ENCODE results near the gene NSG1. TPM values are rescaled to one million over a fixed set of nuclear protein-coding genes. Genes with fewer than 3 reads are reported as not detected.

The NSG1 gene
- total and polyA plus RNA-seq, 2 of the 4 experiments (the other 2 are of a cell fraction), result 0.72 to 1.6 TPM

- Histone ChIP-seq H3K79me1 (ENCODE audit: low read depth in 1 of 2, low read length in 2 of 2) (peaks cover 23 to 34% of the 10 kb centered on the region in 2 experiments), H2AK5ac (ENCODE audit: low read depth, low read length) (no peak overlapping the region), H4K20me1 (ENCODE audit: insufficient read depth, low read length) (no peaks in the 10 kb centered on the region), H2BK5ac (ENCODE audit: low read depth, low read length, poor library complexity, severe bottlenecking) (no peak overlapping the region), H2AK9ac (replicated peaks; ENCODE audit: low read depth, low read length, poor library complexity) (no peak overlapping the region), H2BK20ac (ENCODE audit: low read depth, low read length) (no peak overlapping the region), H3K27ac (ENCODE audit: insufficient read depth, low read length) (no peak overlapping the region), H2BK120ac (ENCODE audit: low read depth, low read length) (no peak overlapping the region), H3K27me3 (ENCODE audit: control insufficient read depth, insufficient read depth, low read length) (no peaks in the 10 kb centered on the region), H3K23ac (ENCODE audit: low read depth, low read length) (no peak overlapping the region), H2BK15ac (ENCODE audit: low read depth, low read length) (no peak overlapping the region), H3K18ac (ENCODE audit: low read depth, low read length) (no peak overlapping the region), H4K5ac (ENCODE audit: low read depth, low read length) (no peak overlapping the region), H3K56ac (ENCODE audit: extremely low read depth, insufficient read depth, low read length) (no peak overlapping the region), H4K91ac (ENCODE audit: insufficient read depth, low read depth, low read length) (no peak overlapping the region), H3K4me1 (ENCODE audit: control insufficient read depth, insufficient read depth, low read length) (peaks cover 11% of the 10 kb centered on the region), H3K4ac (ENCODE audit: low read depth, low read length) (no peak overlapping the region), H3K9ac (ENCODE audit: low read depth, low read length) (no peak overlapping the region), H3K9me3 (ENCODE audit: control insufficient read depth, insufficient read depth, low read length) (no peaks in the 10 kb centered on the region), H4K8ac (ENCODE audit: low read depth in 2 of 2, low read length in 2 of 2) (no peak overlapping the region), H3K36me3 (ENCODE audit: control insufficient read depth, insufficient read depth, low read length) (peaks cover 17% of the 10 kb centered on the region), H3K4me3 (ENCODE audit: insufficient read depth, low read depth, low read length) (no peak overlapping the region), H3K14ac (replicated peaks; ENCODE audit: low read depth, low read length) (no peak overlapping the region), H3K9me1 (ENCODE audit: insufficient read depth, low read length) (peaks cover 20% of the 10 kb centered on the region), H3K4me2 (ENCODE audit: low read depth, low read length) (no peak overlapping the region), H2AFZ (replicated peaks; ENCODE audit: low read length, poor library complexity) (no peak overlapping the region)
- TF ChIP-seq ELK1 (IDR thresholded peaks at IDR 0.05; ENCODE audit: borderline replicate concordance, low read depth, low read length), result no peak
- no peak for TF ChIP-seq MAZ (IDR thresholded peaks at IDR 0.05; ENCODE audit: borderline replicate concordance, low read depth, low read length)
- TF ChIP-seq, protein P1, sequence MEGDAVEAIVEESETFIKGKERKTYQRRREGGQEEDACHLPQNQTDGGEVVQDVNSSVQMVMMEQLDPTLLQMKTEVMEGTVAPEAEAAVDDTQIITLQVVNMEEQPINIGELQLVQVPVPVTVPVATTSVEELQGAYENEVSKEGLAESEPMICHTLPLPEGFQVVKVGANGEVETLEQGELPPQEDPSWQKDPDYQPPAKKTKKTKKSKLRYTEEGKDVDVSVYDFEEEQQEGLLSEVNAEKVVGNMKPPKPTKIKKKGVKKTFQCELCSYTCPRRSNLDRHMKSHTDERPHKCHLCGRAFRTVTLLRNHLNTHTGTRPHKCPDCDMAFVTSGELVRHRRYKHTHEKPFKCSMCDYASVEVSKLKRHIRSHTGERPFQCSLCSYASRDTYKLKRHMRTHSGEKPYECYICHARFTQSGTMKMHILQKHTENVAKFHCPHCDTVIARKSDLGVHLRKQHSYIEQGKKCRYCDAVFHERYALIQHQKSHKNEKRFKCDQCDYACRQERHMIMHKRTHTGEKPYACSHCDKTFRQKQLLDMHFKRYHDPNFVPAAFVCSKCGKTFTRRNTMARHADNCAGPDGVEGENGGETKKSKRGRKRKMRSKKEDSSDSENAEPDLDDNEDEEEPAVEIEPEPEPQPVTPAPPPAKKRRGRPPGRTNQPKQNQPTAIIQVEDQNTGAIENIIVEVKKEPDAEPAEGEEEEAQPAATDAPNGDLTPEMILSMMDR (conservative IDR thresholded peaks at IDR 0.05; ENCODE audit: low read depth, low read length), result no peak
- no peak for TF ChIP-seq CHD1 (IDR thresholded peaks at IDR 0.05; ENCODE audit: low read depth, low read length)
- no peak for TF ChIP-seq MXI1 (IDR thresholded peaks at IDR 0.05; ENCODE audit: borderline replicate concordance, low read depth, low read length)
- TF ChIP-seq MAFK (IDR thresholded peaks at IDR 0.05; ENCODE audit: low read depth, low read length), result no peak
- no peak for TF ChIP-seq FOS (IDR thresholded peaks at IDR 0.05; ENCODE audit: low read depth, low read length)
- no peak for TF ChIP-seq NFE2L2 (IDR thresholded peaks at IDR 0.05; ENCODE audit: low read depth, low read length)
- no peak for TF ChIP-seq RAD21 (IDR thresholded peaks at IDR 0.05; ENCODE audit: low read length)
- no peak for TF ChIP-seq POLR2A (IDR thresholded peaks at IDR 0.05; ENCODE audit: low read depth, low read length)
- TF ChIP-seq RCOR1 (IDR thresholded peaks at IDR 0.05; ENCODE audit: insufficient replicate concordance, low read length), result no peak
- TF ChIP-seq RFX5 (IDR thresholded peaks at IDR 0.05; ENCODE audit: low read depth, low read length), result no peak
- no peak for TF ChIP-seq BHLHE40 (IDR thresholded peaks at IDR 0.05; ENCODE audit: low read depth, low read length)
- CTCF ChIA-PET, result no interaction called here
- ATAC-seq (ENCODE audit: low read depth) (no peak), DNase-seq (no peak)
- BruUV-seq (replicated peaks), result no TSS peak
- intact Hi-C loops (cut with micrococcal nuclease) (no loop called here), dilution Hi-C loops (cut with HindIII; ENCODE audit: low sequenced_read_pairs, unreplicated experiment) (no loop called here), in situ Hi-C loops (cut with MboI; ENCODE audit: low sequenced_read_pairs) (no loop called here)
- POLR2A ChIA-PET (ENCODE audit: unreplicated experiment), result no interaction called here
- no CpG with 5 or more reads among the region's 5 CpGs for WGBS, 2 experiments (ENCODE audit: extremely low coverage in 2 of 2, insufficient read length in 1 of 2)
Observed at GRCh38 chr4:4459181-4459580, 72.3 kb downstream of the NSG1 start.
